ENCODE measurements around the gene INPP4B. TPM values are rescaled to one million over a fixed set of nuclear protein-coding genes. Genes with fewer than 3 reads are reported as not detected.

Gene INPP4B
- total RNA-seq, 1 experiment from 2014 or later = 41.0 TPM

GRCh38 chr4:142840516-142841123, 5.5 kb downstream of the INPP4B start:
- ATAC-seq (no peak), DNase-seq (peak; percentile 79)
- H3K9me3 ChIP-seq (ENCODE audit: low read length) = no peaks in the 10 kb centered on the region
- H3F3A ChIP-seq (ENCODE audit: low read length, unreplicated experiment) = no peaks in the 10 kb centered on the region
- no peaks in the 10 kb centered on the region for H3K36me3 ChIP-seq (ENCODE audit: low read depth, low read length)
- BruUV-seq (replicated peaks) = no TSS peak
- H3K9ac ChIP-seq (ENCODE audit: low read length) = no peak overlapping the region
- no peaks in the 10 kb centered on the region for H4K20me1 ChIP-seq (ENCODE audit: low read length)
- TF ChIP-seq EZH2 (IDR thresholded peaks at IDR 0.05; ENCODE audit: low read length, unreplicated experiment) (no peak), CTCF (conservative IDR thresholded peaks at IDR 0.05; ENCODE audit: low read depth, low read length) (peak; percentile 86)
- H3K4me3 ChIP-seq (ENCODE audit: low read length) = no peak overlapping the region
- ChIA-PET CTCF (interaction anchor here (0.7 kb wide), 1 partner anchor 523 kb away, joined by 6 read pairs; no protein-coding TSS in a partner anchor), POLR2A (ENCODE audit: unreplicated experiment) (no interaction called here)
- intact Hi-C loops (cut with micrococcal nuclease) = loop anchor here (1.0 to 10.0 kb wide), 4 partner anchors 120 to 636 kb away; no protein-coding TSS in a partner anchor
- no peak overlapping the region for H3K27ac ChIP-seq (ENCODE audit: low read length)
- no peak overlapping the region for H2AFZ ChIP-seq (ENCODE audit: low read length)
- H3K79me2 ChIP-seq (ENCODE audit: low read length) = peaks cover 55% of the 10 kb centered on the region
- no peaks in the 10 kb centered on the region for H3K27me3 ChIP-seq (ENCODE audit: low read length)
- peaks cover 39% of the 10 kb centered on the region for H3K4me1 ChIP-seq (ENCODE audit: insufficient read depth, low read length)
- H3K4me2 ChIP-seq (ENCODE audit: low read length) = 0 out of 2 replicates have a peak overlapping the region, but pooled peaks have one; percentile 8
- H3K9me2 ChIP-seq (replicated peaks; ENCODE audit: low read length) = no peaks in the 10 kb centered on the region

- no peak overlapping the region for H3K4me2 ChIP-seq (ENCODE audit: low read length)
- no peaks in the 10 kb centered on the region for H3F3A ChIP-seq (ENCODE audit: low read length, unreplicated experiment)
- no peak overlapping the region for H3K4me3 ChIP-seq (ENCODE audit: low read length)
- no peak overlapping the region for H3K9ac ChIP-seq (ENCODE audit: low read length)
- no peaks in the 10 kb centered on the region for H3K9me3 ChIP-seq (ENCODE audit: low read length)
- ChIA-PET POLR2A (ENCODE audit: unreplicated experiment) (no interaction called here), CTCF (no interaction called here)
- DNase-seq (peak; percentile 44), ATAC-seq (no peak)
- H3K79me2 ChIP-seq (ENCODE audit: low read length) = peaks cover 37% of the 10 kb centered on the region
- H4K20me1 ChIP-seq (ENCODE audit: low read length) = no peaks in the 10 kb centered on the region
- peaks cover 22% of the 10 kb centered on the region for H3K4me1 ChIP-seq (ENCODE audit: insufficient read depth, low read length)
- H2AFZ ChIP-seq (ENCODE audit: low read length) = no peak overlapping the region
- TF ChIP-seq EZH2phosphoT487 (IDR thresholded peaks at IDR 0.05; ENCODE audit: borderline replicate concordance, low read length) = no peak
- TF ChIP-seq CTCF (conservative IDR thresholded peaks at IDR 0.05; ENCODE audit: low read depth, low read length) = no peak
- no peak for TF ChIP-seq EZH2 (IDR thresholded peaks at IDR 0.05; ENCODE audit: low read length, unreplicated experiment)
- H3K27me3 ChIP-seq (ENCODE audit: low read length) = no peaks in the 10 kb centered on the region
- no peak overlapping the region for H3K27ac ChIP-seq (ENCODE audit: low read length)
- H3K36me3 ChIP-seq (ENCODE audit: low read depth, low read length) = no peaks in the 10 kb centered on the region
- intact Hi-C loops (cut with micrococcal nuclease) = no loop called here
- no TSS peak for BruUV-seq (replicated peaks)
- H3K9me2 ChIP-seq (replicated peaks; ENCODE audit: low read length) = no peaks in the 10 kb centered on the region
Observed at GRCh38 chr4:142838778-142839177, 7.3 kb downstream of the INPP4B start.

GRCh38 chr4:142832022-142832421, 14.1 kb downstream of the INPP4B start:
- H3F3A ChIP-seq (ENCODE audit: low read length, unreplicated experiment) = no peaks in the 10 kb centered on the region
- ATAC-seq = no peak
- no peaks in the 10 kb centered on the region for H3K9me3 ChIP-seq (ENCODE audit: low read length)
- BruUV-seq (replicated peaks) = no TSS peak
- no peaks in the 10 kb centered on the region for H3K4me1 ChIP-seq (ENCODE audit: insufficient read depth, low read length)
- TF ChIP-seq CTCF (conservative IDR thresholded peaks at IDR 0.05; ENCODE audit: low read depth, low read length) (no peak), EZH2 (IDR thresholded peaks at IDR 0.05; ENCODE audit: low read length, unreplicated experiment) (no peak), EZH2phosphoT487 (IDR thresholded peaks at IDR 0.05; ENCODE audit: borderline replicate concordance, low read length) (no peak)
- H3K4me3 ChIP-seq (ENCODE audit: low read length) = no peak overlapping the region
- H3K27ac ChIP-seq (ENCODE audit: low read length) = no peak overlapping the region
- H3K4me2 ChIP-seq (ENCODE audit: low read length) = no peak overlapping the region
- no peaks in the 10 kb centered on the region for H3K9me2 ChIP-seq (replicated peaks; ENCODE audit: low read length)
- no peak overlapping the region for H2AFZ ChIP-seq (ENCODE audit: low read length)
- ChIA-PET POLR2A (ENCODE audit: unreplicated experiment) (no interaction called here), CTCF (no interaction called here)
- H3K27me3 ChIP-seq (ENCODE audit: low read length) = no peaks in the 10 kb centered on the region
- intact Hi-C loops (cut with micrococcal nuclease) = no loop called here
- no peaks in the 10 kb centered on the region for H4K20me1 ChIP-seq (ENCODE audit: low read length)
- no peaks in the 10 kb centered on the region for H3K79me2 ChIP-seq (ENCODE audit: low read length)
- no peak for DNase-seq
- H3K36me3 ChIP-seq (ENCODE audit: low read depth, low read length) = no peaks in the 10 kb centered on the region
- no peak overlapping the region for H3K9ac ChIP-seq (ENCODE audit: low read length)

Data from PC-3 (cell line).